HepG2 (cell line): ENCODE results near the gene TARDBP. TPM values are rescaled to one million over a fixed set of nuclear protein-coding genes. Genes with fewer than 3 reads are reported as not detected.

Experiments
- CAMTA2 ChIP-seq: sonication (generic); formaldehyde crosslinking; IDR thresholded peaks from 2 replicates; pipeline ENCODE4 v1.4.0; 2020; ENCODE audit warnings: mild to moderate bottlenecking, missing genetic modification reagents, borderline replicate concordance
- CBX5 ChIP-seq: sonication (generic); formaldehyde crosslinking; IDR thresholded peaks from 2 replicates; pipeline ENCODE4 v1.4.0; 2020; ENCODE audit warnings: missing genetic modification reagents, borderline replicate concordance
- CEBPG ChIP-seq: IDR thresholded peaks from 2 replicates; pipeline ENCODE4 v1.6.1; 2016
- FOXA3 ChIP-seq: IDR thresholded peaks from 2 replicates; pipeline ENCODE4 v1.6.1; 2016; ENCODE audit warnings: missing genetic modification reagents, missing compliant biosample characterization
- GATAD1 ChIP-seq: IDR thresholded peaks from 2 replicates; pipeline ENCODE4 v1.6.1; 2016; ENCODE audit warnings: missing genetic modification reagents, missing compliant biosample characterization
- GATAD2A ChIP-seq: IDR thresholded peaks from 2 replicates; pipeline ENCODE4 v1.6.1; 2016
- HHEX ChIP-seq: IDR thresholded peaks from 2 replicates; pipeline ENCODE4 v1.6.1; 2016; ENCODE audit warnings: control low read depth
- HIC2 ChIP-seq: sonication (generic); formaldehyde crosslinking; IDR thresholded peaks from 2 replicates; pipeline ENCODE4 v1.9.0; 2022; ENCODE audit warnings: low read depth, missing genetic modification reagents
- IKZF4 ChIP-seq: sonication (generic); formaldehyde crosslinking; IDR thresholded peaks from 2 replicates; pipeline ENCODE4 v1.5.1; 2020; ENCODE audit warnings: borderline replicate concordance, mild to moderate bottlenecking, low read depth, missing genetic modification reagents; ENCODE audit errors: not compliant biosample characterization
- JDP2 ChIP-seq: sonication (generic); formaldehyde crosslinking; IDR thresholded peaks from 2 replicates; pipeline ENCODE4 v1.8.1; 2022; ENCODE audit warnings: missing genetic modification reagents, borderline replicate concordance
- LRRFIP1 ChIP-seq: sonication (generic); formaldehyde crosslinking; conservative IDR thresholded peaks from 2 replicates; pipeline ENCODE4 v1.4.0; 2020; ENCODE audit warnings: missing genetic modification reagents
- MEF2D ChIP-seq: sonication (generic); formaldehyde crosslinking; IDR thresholded peaks from 2 replicates; pipeline ENCODE4 v1.5.1; 2020; ENCODE audit warnings: mild to moderate bottlenecking, missing genetic modification reagents
- MEIS1 ChIP-seq: sonication (generic); formaldehyde crosslinking; IDR thresholded peaks from 2 replicates; pipeline ENCODE4 v1.9.0; 2021; ENCODE audit warnings: mild to moderate bottlenecking, missing genetic modification reagents, moderate library complexity, borderline replicate concordance
- MIXL1 ChIP-seq: IDR thresholded peaks from 2 replicates; pipeline ENCODE4 v1.6.1; 2016
- NCOA5 ChIP-seq: sonication (generic); formaldehyde crosslinking; IDR thresholded peaks from 2 replicates; pipeline ENCODE4 v1.4.0; 2020; ENCODE audit warnings: missing genetic modification reagents
- PREB ChIP-seq: sonication (generic); formaldehyde crosslinking; IDR thresholded peaks from 2 replicates; pipeline ENCODE4 v1.4.0; 2020; ENCODE audit warnings: missing genetic modification reagents
- RARG ChIP-seq: sonication (generic); formaldehyde crosslinking; IDR thresholded peaks from 2 replicates; pipeline ENCODE4 v1.4.0; 2020; ENCODE audit warnings: low read depth, mild to moderate bottlenecking, missing genetic modification reagents
- RXRB ChIP-seq: IDR thresholded peaks from 2 replicates; pipeline ENCODE4 v1.6.1; 2016; ENCODE audit warnings: borderline replicate concordance, missing genetic modification reagents, missing compliant biosample characterization
- UBTF ChIP-seq: sonication (generic); formaldehyde crosslinking; IDR thresholded peaks from 2 replicates; pipeline ENCODE4 v1.4.0; 2020; ENCODE audit warnings: mild to moderate bottlenecking, missing genetic modification reagents
- ZBTB38 ChIP-seq: sonication (generic); formaldehyde crosslinking; IDR thresholded peaks from 2 replicates; pipeline ENCODE4 v1.5.1; 2020; ENCODE audit warnings: mild to moderate bottlenecking, missing genetic modification reagents
- ZNF251 ChIP-seq: sonication (generic); formaldehyde crosslinking; IDR thresholded peaks from 2 replicates; pipeline ENCODE4 v1.9.0; 2021; ENCODE audit warnings: mild to moderate bottlenecking, missing genetic modification reagents
- ZNF432 ChIP-seq: sonication (generic); formaldehyde crosslinking; IDR thresholded peaks from 2 replicates; pipeline ENCODE4 v1.5.0; 2020; ENCODE audit warnings: missing genetic modification reagents, mild to moderate bottlenecking, borderline replicate concordance
- ZNF775 ChIP-seq: sonication (generic); formaldehyde crosslinking; IDR thresholded peaks from 2 replicates; pipeline ENCODE4 v1.4.0; 2020; ENCODE audit warnings: missing genetic modification reagents, mild to moderate bottlenecking, moderate library complexity, borderline replicate concordance
- ZNF839 ChIP-seq: sonication (generic); formaldehyde crosslinking; IDR thresholded peaks from 2 replicates; pipeline ENCODE4 v1.4.0; 2020; ENCODE audit warnings: missing genetic modification reagents, mild to moderate bottlenecking, borderline replicate concordance
- polyA plus RNA-seq, 8 experiments: library from polyadenylated mRNA; depleted of rRNA in 3 of 8; stranded (reverse) in 7 of 8; unstranded in 1 of 8; fragments of >200 nt; fragmentation: Illumina TruSeq in 4 of 8; extraction: Trizol in 4 of 8; gene quantifications; 2 replicates each; pipeline versions ENCODE4 v1.2.1 to v1.2.3, GENCODE V29; 2011 to 2016; ENCODE audit warnings: low read depth in 4 of 8, missing spikeins in 1 of 8, mixed read lengths in 1 of 8; ENCODE audit not compliant: insufficient read depth in 1 of 8
- total RNA-seq, 5 experiments: library from RNA; depleted of rRNA; stranded (reverse); fragments of >200 nt; fragmentation: Illumina TruSeq; extraction: Trizol; gene quantifications; 2 replicates each; pipeline ENCODE4 v1.2.3, GENCODE V29; 2016; ENCODE audit warnings: low read depth in 1 of 5

TARDBP gene
- total and polyA plus RNA-seq, 2 of the 13 experiments (the other 11 are each of a cell fraction or from before 2014, with no cell fraction given) = 62.4 to 93.0 TPM

- TF ChIP-seq PREB (CRISPR knock-in tag) = no peak
- no peak for TF ChIP-seq IKZF4 (CRISPR knock-in tag)
- TF ChIP-seq MEIS1 (CRISPR knock-in tag) = no peak
- TF ChIP-seq ZNF251 (CRISPR knock-in tag) = no peak
- TF ChIP-seq ZBTB38 (CRISPR knock-in tag) = no peak
- no peak for TF ChIP-seq CEBPG (CRISPR knock-in tag)
- no peak for TF ChIP-seq ZNF775
- no peak for TF ChIP-seq CAMTA2
- TF ChIP-seq NCOA5 (CRISPR knock-in tag) = no peak
- TF ChIP-seq HIC2 (CRISPR knock-in tag) = peak; percentile 70
- TF ChIP-seq GATAD1 (CRISPR knock-in tag) = no peak
- TF ChIP-seq GATAD2A (CRISPR knock-in tag) = no peak
- no peak for TF ChIP-seq ZNF432
- TF ChIP-seq FOXA3 (CRISPR knock-in tag) = no peak
- no peak for TF ChIP-seq JDP2 (CRISPR knock-in tag)
- TF ChIP-seq ZNF839 (CRISPR knock-in tag) = no peak
- no peak for TF ChIP-seq HHEX (CRISPR knock-in tag)
- TF ChIP-seq RARG (CRISPR knock-in tag) = no peak
- 0 out of 2 replicates have a peak, but pooled peaks have one; percentile 44 for TF ChIP-seq MIXL1 (CRISPR knock-in tag)
- TF ChIP-seq LRRFIP1 (CRISPR knock-in tag) = no peak
- TF ChIP-seq MEF2D (CRISPR knock-in tag) = no peak
- peak; percentile 91 for TF ChIP-seq UBTF (CRISPR knock-in tag)
- no peak for TF ChIP-seq CBX5 (CRISPR knock-in tag)
- peak; percentile 2; the same call in 1 of the 2 replicates for TF ChIP-seq RXRB (CRISPR knock-in tag)
These were observed 32.3 kb upstream of the TARDBP start (continued) for GRCh38 chr1:10980094-10980577.
